ENCODE measurements around the gene PEX26.

DNA sequence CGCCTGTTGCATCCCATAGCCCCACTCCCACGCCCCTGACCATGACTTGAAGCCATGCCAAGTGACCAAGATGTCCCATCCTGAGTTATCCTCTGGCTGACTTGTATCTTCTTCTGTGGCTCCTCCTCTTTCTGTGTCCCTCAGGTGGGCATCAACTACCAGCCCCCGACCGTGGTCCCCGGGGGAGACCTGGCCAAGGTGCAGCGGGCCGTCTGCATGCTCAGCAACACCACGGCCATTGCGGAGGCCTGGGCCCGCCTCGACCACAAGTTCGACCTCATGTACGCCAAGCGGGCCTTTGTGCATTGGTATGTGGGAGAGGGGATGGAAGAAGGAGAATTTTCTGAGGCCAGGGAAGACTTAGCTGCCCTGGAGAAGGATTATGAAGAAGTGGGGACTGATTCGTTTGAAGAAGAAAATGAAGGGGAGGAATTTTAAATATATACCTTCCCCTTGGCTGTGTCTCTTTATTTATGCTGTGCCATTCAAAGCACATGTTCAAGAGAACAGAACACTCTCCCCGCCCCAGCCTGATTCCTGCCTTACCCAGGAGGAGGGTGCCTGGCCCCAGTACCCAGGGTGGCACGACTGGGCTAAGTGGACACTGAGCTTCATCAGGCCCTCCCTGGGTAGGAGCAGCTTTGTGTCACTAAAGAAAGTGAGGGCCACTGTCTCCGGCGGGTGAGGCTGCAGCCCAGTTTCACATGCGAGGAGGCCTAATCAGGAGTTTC lies 53.1 kb downstream of the PEX26 start:
- TF ChIP-seq, protein P1, sequence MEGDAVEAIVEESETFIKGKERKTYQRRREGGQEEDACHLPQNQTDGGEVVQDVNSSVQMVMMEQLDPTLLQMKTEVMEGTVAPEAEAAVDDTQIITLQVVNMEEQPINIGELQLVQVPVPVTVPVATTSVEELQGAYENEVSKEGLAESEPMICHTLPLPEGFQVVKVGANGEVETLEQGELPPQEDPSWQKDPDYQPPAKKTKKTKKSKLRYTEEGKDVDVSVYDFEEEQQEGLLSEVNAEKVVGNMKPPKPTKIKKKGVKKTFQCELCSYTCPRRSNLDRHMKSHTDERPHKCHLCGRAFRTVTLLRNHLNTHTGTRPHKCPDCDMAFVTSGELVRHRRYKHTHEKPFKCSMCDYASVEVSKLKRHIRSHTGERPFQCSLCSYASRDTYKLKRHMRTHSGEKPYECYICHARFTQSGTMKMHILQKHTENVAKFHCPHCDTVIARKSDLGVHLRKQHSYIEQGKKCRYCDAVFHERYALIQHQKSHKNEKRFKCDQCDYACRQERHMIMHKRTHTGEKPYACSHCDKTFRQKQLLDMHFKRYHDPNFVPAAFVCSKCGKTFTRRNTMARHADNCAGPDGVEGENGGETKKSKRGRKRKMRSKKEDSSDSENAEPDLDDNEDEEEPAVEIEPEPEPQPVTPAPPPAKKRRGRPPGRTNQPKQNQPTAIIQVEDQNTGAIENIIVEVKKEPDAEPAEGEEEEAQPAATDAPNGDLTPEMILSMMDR (conservative IDR thresholded peaks at IDR 0.05), result no peak
- TF ChIP-seq ZFX (IDR thresholded peaks at IDR 0.05), result no peak
